Peyer's patch (tissue), 4 donors: ENCODE results near the gene ROBO1. TPM values are rescaled to one million over a fixed set of nuclear protein-coding genes. Genes with fewer than 3 reads are reported as not detected.

Experiments
- DNase-seq, 3 donors: peaks; one replicate each; pipeline ENCODE4 v3.0.0-alpha.2; 2017 to 2019
- H3K27ac ChIP-seq, 4 donors: fragments of 200-600 bp; sonication (generic); one replicate each; pipeline ENCODE4 v1.5.1; 2016 to 2019
- H3K27me3 ChIP-seq, 2 donors: fragments of 200-600 bp; sonication (generic); one replicate each; pipeline ENCODE4 v1.5.1; 2019
- H3K36me3 ChIP-seq, 3 donors: fragments of 200-600 bp; sonication (generic); one replicate each; pipeline ENCODE4 v1.5.1; 2016 to 2019
- H3K4me1 ChIP-seq, 4 donors: fragments of 200-600 bp; sonication (generic); one replicate each; pipeline ENCODE4 v1.5.1; 2016 to 2019
- H3K4me3 ChIP-seq, 4 donors: fragments of 200-600 bp; sonication (generic); 1 replicate in 3 of 4; 2 replicates in 1 of 4; pipeline ENCODE4 v1.5.1; 2016 to 2019; ENCODE audit warnings: mild to moderate bottlenecking in 1 of 4
- H3K9me3 ChIP-seq, 4 donors: fragments of 200-600 bp; sonication (generic); one replicate each; pipeline ENCODE4 v1.5.1; 2016 to 2019; ENCODE audit warnings: mild to moderate bottlenecking in 1 of 4
- CTCF ChIP-seq, 6 experiments: fragments of 450-650 bp in 4 of 6; fragments of 200-600 bp in 2 of 6; sonication (generic) in 1 of 6; IDR thresholded peaks; one replicate each; pipeline ENCODE4 v1.5.1; 2017 to 2019; ENCODE audit warnings: antibody characterized with exemption in 6 of 6, mild to moderate bottlenecking in 3 of 6, moderate library complexity in 1 of 6
- POLR2A ChIP-seq, 2 donors: fragments of 450-650 bp; IDR thresholded peaks; one replicate each; pipeline ENCODE4 v1.5.1; 2017; ENCODE audit warnings: antibody characterized with exemption in 2 of 2, mild to moderate bottlenecking in 2 of 2, moderate library complexity in 2 of 2
- total RNA-seq, 4 donors: library from RNA; depleted of rRNA; stranded (reverse); fragments of >200 nt; gene quantifications; one replicate each; pipeline ENCODE4 v1.1.0, GENCODE V29; 2016

ROBO1 gene
- total RNA-seq, 4 donors from 2014 or later = 9.5 to 41.3 (median 24.2) TPM

GRCh38 chr3:79480746-79481145 is 287.1 kb downstream of the ROBO1 start:
- no peak for TF ChIP-seq POLR2A (IDR thresholded peaks at IDR 0.05)
- TF ChIP-seq CTCF (IDR thresholded peaks at IDR 0.05) = no peak
- no peak for DNase-seq
- Histone ChIP-seq H3K9me3 (no peaks in the 10 kb centered on the region), H3K4me1 (no peaks in the 10 kb centered on the region), H3K27me3 (no peaks in the 10 kb centered on the region), H3K4me3 (no peak overlapping the region), H3K27ac (no peak overlapping the region), H3K36me3 (no peaks in the 10 kb centered on the region)

GRCh38 chr3:79478620-79479019 is 289.2 kb downstream of the ROBO1 start:
- TF ChIP-seq POLR2A (IDR thresholded peaks at IDR 0.05) = no peak
- no peak for TF ChIP-seq CTCF (IDR thresholded peaks at IDR 0.05)
- Histone ChIP-seq H3K9me3 (no peaks in the 10 kb centered on the region), H3K27ac (no peak overlapping the region), H3K4me3 (no peak overlapping the region), H3K27me3 (no peaks in the 10 kb centered on the region), H3K4me1 (no peaks in the 10 kb centered on the region), H3K36me3 (no peaks in the 10 kb centered on the region)
- DNase-seq = no peak

GRCh38 chr3:79477242-79477641 is 290.6 kb downstream of the ROBO1 start:
- DNase-seq = no peak
- H3K4me3 ChIP-seq = no peak overlapping the region
- TF ChIP-seq CTCF (IDR thresholded peaks at IDR 0.05) = no peak
- TF ChIP-seq POLR2A (IDR thresholded peaks at IDR 0.05) = no peak
- no peak overlapping the region for H3K27ac ChIP-seq
- no peaks in the 10 kb centered on the region for H3K27me3 ChIP-seq
- no peaks in the 10 kb centered on the region for H3K9me3 ChIP-seq
- H3K36me3 ChIP-seq = no peaks in the 10 kb centered on the region
- H3K4me1 ChIP-seq = no peaks in the 10 kb centered on the region

- no peaks in the 10 kb centered on the region for H3K27me3 ChIP-seq
- H3K27ac ChIP-seq = no peak overlapping the region
- H3K9me3 ChIP-seq = no peaks in the 10 kb centered on the region
- no peak overlapping the region for H3K4me3 ChIP-seq
- H3K4me1 ChIP-seq = no peaks in the 10 kb centered on the region
- TF ChIP-seq CTCF (IDR thresholded peaks at IDR 0.05) (no peak), POLR2A (IDR thresholded peaks at IDR 0.05) (no peak)
- DNase-seq = no peak
- no peaks in the 10 kb centered on the region for H3K36me3 ChIP-seq
Observed at GRCh38 chr3:79473993-79474392, 293.8 kb downstream of the ROBO1 start.

GRCh38 chr3:79467721-79468120 is 300.1 kb downstream of the ROBO1 start:
- Histone ChIP-seq H3K27me3 (no peaks in the 10 kb centered on the region), H3K4me3 (no peak overlapping the region), H3K36me3 (no peaks in the 10 kb centered on the region), H3K27ac (no peak overlapping the region), H3K4me1 (no peaks in the 10 kb centered on the region), H3K9me3 (no peaks in the 10 kb centered on the region)
- no peak for TF ChIP-seq POLR2A (IDR thresholded peaks at IDR 0.05)
- TF ChIP-seq CTCF (IDR thresholded peaks at IDR 0.05) = no peak
- no peak for DNase-seq

GRCh38 chr3:79461129-79461792 is 306.5 kb downstream of the ROBO1 start:
- Histone ChIP-seq H3K36me3 (no peaks in the 10 kb centered on the region), H3K27ac (no peak overlapping the region), H3K4me3 (no peak overlapping the region), H3K4me1 (no peaks in the 10 kb centered on the region), H3K27me3 (no peaks in the 10 kb centered on the region), H3K9me3 (no peaks in the 10 kb centered on the region)
- DNase-seq = no peak
- TF ChIP-seq CTCF (IDR thresholded peaks at IDR 0.05) (no peak), POLR2A (IDR thresholded peaks at IDR 0.05) (no peak)
